NCI-H2171 (cell line): Measurements from ENCODE around the gene ARHGEF10L.

Source experiments
- DNase-seq: peaks from one replicate; lab custom pipeline; 2025; lab: John Stamatoyannopoulos, UW

ARHGEF10L gene

GRCh38 chr1:17678011-17678410 is 138.5 kb downstream of the ARHGEF10L start:
- no peak for DNase-seq

GRCh38 chr1:17679856-17680255 is 140.4 kb downstream of the ARHGEF10L start:
- DNase-seq = no peak

GRCh38 chr1:17680308-17680707 is 140.8 kb downstream of the ARHGEF10L start:
- no peak for DNase-seq

- DNase-seq = no peak
Measured at GRCh38 chr1:17682400-17682799, 142.9 kb downstream of the ARHGEF10L start.

GRCh38 chr1:17683598-17683997 is 144.1 kb downstream of the ARHGEF10L start:
- DNase-seq = no peak

GRCh38 chr1:17684810-17685209 is 145.3 kb downstream of the ARHGEF10L start:
- no peak for DNase-seq

- no peak for DNase-seq
Measured at GRCh38 chr1:17686258-17686657, 146.8 kb downstream of the ARHGEF10L start.

GRCh38 chr1:17687145-17687544 is 147.6 kb downstream of the ARHGEF10L start:
- DNase-seq = no peak

GRCh38 chr1:17688217-17688810 is 148.8 kb downstream of the ARHGEF10L start:
- DNase-seq = peak; percentile 32

- DNase-seq = no peak
Measured at GRCh38 chr1:17689011-17689410, 149.5 kb downstream of the ARHGEF10L start.

- no peak for DNase-seq
Measured at GRCh38 chr1:17690906-17691634, 151.6 kb downstream of the ARHGEF10L start.

GRCh38 chr1:17692645-17693044 is 153.1 kb downstream of the ARHGEF10L start:
- no peak for DNase-seq

- DNase-seq = peak; percentile 51
Measured at GRCh38 chr1:17696417-17697301, 157.2 kb downstream of the ARHGEF10L start.

GRCh38 chr1:17697458-17697857 is 158.0 kb downstream of the ARHGEF10L start:
- DNase-seq = no peak

- DNase-seq = no peak
Measured at GRCh38 chr1:17699581-17699980, 160.1 kb downstream of the ARHGEF10L start.

GRCh38 chr1:17700945-17701810 is 161.7 kb downstream of the ARHGEF10L start:
- peak; percentile 38 for DNase-seq

GRCh38 chr1:17704176-17704575 is 164.7 kb downstream of the ARHGEF10L start:
- no peak for DNase-seq

GRCh38 chr1:17706445-17706844 is 166.9 kb downstream of the ARHGEF10L start:
- DNase-seq = no peak

- DNase-seq = no peak
Measured at GRCh38 chr1:17709981-17710380, 170.5 kb downstream of the ARHGEF10L start.

GRCh38 chr1:17710889-17711576 is 171.5 kb downstream of the ARHGEF10L start:
- no peak for DNase-seq

GRCh38 chr1:17711577-17711910 is 172.0 kb downstream of the ARHGEF10L start:
- no peak for DNase-seq
